ENCODE results near the gene FADS3.

The FADS3 gene

DNA sequence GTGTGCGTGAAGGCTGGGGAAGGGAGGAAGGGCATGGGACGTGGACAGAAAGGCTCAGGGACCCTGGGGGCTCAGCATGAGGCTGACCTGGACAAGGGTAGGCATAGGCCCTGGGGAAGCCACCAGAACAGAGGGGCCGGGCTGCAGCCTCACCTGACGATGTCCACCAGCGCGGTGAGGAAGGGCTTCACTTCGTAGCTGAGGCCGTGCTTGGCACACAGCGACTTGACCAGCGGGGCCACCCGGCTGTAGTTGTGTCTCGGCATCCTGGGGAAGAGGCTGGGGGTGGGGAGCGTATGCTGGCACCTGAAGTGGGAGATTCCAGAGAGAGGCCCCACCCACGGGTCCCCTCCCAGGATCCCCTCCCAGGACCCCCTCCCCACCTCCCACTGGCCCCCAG, 15.6 kb downstream of the FADS3 start:
- no peak for DNase-seq

GRCh38 chr11:61874853-61875252, 16.5 kb downstream of the FADS3 start:
- DNase-seq, result no peak

DNA sequence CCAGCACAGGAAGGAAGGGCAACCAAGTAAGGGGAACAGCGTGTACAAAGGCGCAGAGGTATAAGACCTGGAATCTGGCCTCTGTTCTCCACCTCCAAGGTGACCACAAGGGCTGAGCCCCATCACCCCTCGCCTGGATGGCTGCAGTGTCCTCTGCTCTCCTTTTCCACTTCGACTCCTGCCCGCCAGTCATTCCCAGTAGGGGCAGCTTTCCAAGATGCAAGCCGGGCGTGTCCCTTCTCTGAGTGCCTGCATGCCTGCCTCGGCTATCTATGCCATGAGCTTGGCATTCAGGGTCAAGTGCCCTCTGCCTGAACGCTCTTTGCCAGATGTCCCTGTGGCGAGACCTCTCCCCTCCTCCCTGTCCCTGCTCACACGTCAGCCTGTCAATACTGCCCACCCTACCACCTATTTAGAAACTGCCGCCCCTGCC, 17.0 kb downstream of the FADS3 start:
- no peak for DNase-seq

DNA sequence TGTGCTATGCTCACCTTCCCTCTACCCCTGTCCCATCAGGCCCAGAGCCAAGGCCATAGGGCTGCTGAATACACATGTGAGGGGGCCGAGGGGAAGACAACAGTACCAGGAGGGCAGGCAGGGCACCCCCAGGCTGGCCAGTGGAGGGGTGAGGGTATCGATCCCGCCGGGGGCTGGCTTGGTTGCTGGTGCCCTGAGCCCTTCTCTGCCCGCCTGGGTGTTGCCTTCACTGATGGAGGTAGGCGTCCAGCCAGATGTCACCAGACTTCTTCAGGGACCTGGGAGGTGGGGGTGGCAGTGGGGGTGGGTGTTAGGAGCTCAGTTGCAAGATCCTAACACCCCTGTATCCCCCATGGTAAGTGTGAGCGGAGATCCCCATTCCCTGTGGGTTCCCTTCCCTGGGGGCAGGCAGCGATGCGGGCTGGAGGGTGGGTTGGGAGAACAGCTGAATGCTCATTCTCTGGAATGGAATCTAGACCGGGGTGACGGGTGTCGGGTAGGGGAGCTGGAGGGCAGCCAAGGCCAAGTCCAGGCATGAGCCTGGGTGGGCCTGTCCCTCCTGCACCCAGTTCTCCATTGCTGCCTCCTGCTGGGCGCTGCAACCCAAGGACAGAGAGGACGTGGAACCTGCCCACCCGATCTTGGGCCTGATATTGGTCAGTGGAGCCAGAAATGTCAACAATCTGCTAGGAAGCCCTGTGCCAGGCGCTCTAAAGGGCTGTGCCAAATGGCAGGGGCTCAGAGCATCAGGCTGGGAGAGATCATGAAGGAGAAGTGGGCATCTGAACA, 17.6 kb downstream of the FADS3 start:
- DNase-seq, result no peak

DNA sequence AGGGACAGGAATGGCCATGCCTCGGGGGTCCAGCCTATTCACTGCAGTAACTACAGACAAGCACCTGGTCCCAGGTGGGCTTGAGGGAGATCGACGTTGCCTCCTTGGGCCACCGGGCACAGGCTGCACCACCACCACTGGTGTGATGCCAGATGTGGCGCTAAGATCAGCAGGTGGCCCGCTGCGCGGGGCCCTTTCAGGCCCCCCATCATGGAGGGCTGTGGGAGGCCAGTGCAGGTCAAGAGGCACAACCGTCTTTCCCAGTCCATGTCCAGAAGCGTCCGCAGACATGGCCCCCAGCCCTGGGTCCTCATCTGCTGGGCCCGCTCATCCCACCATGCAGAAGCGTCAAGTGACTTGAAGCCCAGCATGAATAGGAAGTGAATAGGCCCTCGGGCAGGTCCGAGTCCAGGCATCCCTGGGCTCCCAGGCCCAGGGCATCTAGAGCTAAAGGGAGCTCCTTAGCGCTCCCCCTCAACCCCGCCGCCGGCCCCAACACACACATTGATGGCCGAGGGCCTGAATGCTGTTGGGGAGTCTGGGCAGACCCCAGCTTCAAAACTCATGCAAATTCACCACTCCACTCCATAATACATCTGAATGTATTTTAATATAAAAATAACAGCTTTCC, 18.3 kb downstream of the FADS3 start:
- no peak for DNase-seq

GRCh38 chr11:61871158-61871597, 20.2 kb downstream of the FADS3 start:
- peak; percentile 69 for DNase-seq

DNA sequence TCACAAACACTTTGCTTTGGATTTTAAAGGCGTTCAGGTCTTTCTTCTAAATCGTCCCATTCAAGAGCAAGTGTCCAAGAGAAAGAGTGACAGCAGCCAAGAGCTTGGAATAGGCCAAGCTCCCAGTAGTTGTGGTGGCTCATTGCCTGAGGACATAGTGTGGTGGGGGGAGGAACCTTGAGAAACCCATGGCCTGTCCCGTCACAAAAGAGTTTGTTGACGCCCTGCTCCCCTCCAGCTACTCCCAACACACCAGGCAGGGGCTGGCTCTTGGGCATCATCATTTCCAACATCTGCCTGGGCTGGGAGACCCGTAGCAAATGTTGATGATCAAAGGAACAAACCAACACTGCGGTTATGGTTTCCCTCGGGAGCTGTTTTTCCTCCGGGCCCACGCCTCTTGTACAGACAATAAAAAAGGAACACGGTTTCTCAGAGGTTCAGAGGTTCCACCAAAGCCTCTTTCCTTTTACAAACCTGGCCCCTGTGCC, 20.8 kb downstream of the FADS3 start:
- DNase-seq, result no peak

- DNase-seq, result no peak
Measured at GRCh38 chr11:61869708-61870451, 21.5 kb downstream of the FADS3 start.

DNA sequence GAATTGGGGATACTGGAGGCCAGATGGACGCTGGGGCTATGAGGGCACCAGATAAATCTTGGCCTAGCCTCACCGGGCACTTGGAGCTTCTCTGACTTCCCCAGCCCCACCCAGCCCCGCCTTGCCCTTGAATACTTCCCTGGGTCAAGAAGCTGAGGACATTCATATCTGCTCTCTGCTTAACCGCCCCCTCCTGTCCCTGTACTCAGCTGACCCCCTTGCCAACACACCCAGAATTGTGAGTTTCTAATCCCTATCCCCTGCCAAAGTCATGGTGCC, 22.0 kb downstream of the FADS3 start:
- no peak for DNase-seq

DNA sequence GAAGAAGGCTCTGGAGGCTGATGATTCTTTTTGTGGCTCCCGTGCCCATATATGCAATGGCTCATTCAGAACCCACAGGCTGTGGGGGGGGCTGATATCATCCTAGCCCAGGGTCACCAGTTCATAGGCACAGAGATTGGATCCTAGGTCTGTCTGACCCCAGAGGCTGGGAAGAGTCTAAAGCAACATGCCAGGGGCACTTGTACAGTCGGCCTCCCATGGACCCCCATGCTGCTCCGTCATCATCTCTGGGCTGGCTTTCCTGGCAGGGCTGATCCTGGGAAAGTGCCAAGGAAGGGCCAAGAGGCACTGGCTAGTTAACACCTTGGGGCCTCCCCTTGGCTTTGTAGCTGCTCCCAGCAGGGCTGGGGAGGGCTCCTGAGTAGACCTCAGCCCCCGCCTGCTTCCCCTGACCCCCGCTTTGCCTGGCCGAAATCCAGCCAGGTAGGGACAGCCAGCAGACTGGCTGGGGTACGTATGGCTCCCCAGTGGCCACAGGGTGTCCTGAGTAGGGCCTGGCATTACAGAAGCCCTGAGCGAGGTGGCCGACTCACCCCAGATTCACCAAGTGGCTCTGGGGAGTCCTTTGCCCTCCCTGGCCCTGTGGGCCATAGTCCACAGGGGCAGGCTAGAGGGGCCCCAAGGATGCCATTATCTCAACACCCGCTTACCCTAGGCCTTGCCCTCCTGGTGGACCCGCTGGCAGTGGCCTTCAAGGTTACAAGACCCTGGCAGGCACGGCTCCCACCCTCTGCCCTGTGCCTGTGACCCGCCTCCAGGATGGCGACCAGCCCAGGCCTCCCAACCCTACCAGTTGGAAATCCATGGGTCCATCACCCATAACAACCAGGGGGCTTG, 22.5 kb downstream of the FADS3 start:
- no peak for DNase-seq

DNA sequence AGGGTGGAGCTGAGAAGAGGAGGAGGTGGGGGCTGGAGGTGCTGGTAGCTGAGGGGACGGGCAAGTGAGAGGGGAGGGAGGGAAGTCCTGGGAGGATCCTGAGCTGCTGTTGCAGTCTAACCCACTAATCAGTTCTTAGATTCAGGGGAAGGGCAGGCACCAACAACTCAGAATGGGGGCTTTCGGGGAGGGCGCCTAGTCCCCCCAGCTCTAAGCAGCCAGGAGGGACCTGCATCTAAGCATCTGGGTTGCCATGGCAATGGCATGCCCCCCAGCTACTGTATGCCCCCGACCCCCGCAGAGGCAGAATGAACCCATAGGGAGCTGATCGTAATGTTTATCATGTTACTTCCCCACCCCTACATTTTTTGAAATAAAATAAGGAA, 24.4 kb downstream of the FADS3 start:
- no peak for DNase-seq

DNA sequence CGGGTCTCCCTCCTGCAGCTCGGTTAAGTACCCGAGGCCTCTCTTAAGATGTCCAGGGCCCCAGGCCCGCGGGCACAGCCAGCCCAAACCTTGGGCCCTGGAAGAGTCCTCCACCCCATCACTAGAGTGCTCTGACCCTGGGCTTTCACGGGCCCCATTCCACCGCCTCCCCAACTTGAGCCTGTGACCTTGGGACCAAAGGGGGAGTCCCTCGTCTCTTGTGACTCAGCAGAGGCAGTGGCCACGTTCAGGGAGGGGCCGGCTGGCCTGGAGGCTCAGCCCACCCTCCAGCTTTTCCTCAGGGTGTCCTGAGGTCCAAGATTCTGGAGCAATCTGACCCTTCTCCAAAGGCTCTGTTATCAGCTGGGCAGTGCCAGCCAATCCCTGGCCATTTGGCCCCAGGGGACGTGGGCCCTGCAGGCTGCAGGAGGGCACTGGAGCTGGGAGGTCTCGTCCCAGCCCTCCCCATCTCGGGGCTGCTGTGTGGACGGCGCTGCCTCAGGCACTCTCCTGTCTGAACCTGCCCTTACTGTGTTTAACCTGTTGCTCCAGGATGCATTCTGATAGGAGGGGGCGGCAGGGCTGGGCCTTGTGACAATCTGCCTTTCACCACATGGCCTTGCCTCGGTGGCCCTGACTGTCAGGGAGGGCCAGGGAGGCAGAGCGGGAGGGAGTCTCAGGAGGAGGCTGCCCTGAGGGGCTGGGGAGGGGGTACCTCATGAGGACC, 25.0 kb downstream of the FADS3 start:
- no peak for DNase-seq

DNA sequence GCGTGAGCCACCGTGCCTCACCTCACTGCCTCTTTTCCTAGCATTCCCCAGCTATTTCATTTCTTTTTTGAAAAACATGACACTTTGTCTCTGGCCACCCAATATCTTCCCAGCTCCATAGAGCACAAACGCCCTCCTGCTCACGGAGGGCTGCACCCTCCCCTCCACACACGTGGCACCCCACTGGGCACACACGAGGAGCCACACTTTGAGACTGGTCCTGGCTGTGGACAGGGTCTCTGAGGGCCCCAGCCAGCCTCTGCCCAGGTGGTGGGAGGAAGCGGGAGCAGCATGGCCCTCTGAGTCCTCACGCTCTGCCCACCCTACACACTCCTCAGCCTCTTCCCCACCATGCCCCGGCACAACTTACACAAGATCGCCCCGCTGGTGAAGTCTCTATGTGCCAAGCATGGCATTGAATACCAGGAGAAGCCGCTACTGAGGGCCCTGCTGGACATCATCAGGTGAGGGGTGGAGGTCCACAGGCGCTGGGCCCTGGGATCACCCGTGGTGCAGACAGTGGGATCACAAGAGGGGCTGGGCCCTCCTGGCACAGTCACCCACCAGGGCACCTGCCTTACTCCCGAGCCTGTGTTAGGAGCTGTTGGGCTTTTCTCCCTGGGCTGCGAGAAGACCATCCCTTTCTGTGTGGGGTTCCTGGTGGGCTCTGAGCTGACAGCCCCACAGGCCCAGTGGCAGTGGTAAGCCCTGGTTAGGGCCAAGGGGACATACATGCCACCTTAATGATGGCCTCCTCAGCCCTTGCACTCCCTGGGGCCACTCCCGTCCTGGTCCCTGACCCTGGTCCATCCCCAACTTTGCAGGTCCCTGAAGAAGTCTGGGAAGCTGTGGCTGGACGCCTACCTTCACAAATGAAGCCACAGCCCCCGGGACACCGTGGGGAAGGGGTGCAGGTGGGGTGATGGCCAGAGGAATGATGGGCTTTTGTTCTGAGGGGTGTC, 26.2 kb downstream of the FADS3 start:
- no peak for DNase-seq

GRCh38 chr11:61863548-61864081, 27.7 kb downstream of the FADS3 start:
- no peak for DNase-seq

GRCh38 chr11:61862714-61863547, 28.4 kb downstream of the FADS3 start:
- DNase-seq, result no peak

DNA sequence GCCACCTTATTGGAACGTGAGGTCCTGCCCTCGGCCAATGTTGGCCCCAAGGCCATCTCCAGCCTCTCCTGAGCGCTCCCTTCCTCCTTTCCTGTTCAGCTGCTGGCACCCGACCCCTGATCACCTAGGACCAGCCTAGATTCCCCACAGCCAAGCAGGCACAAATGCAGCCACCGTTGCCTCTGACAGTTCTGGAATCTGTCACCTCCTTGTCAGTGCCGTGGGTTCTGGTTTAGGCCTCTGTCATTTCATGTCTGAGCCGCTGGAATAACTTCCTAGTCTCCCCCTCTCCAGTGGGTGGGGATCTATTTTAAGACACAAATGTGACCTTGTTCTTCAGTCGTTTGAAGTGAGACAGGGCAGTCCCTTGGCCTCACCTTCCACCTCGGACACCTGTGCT, 29.7 kb downstream of the FADS3 start:
- DNase-seq, result no peak

DNA sequence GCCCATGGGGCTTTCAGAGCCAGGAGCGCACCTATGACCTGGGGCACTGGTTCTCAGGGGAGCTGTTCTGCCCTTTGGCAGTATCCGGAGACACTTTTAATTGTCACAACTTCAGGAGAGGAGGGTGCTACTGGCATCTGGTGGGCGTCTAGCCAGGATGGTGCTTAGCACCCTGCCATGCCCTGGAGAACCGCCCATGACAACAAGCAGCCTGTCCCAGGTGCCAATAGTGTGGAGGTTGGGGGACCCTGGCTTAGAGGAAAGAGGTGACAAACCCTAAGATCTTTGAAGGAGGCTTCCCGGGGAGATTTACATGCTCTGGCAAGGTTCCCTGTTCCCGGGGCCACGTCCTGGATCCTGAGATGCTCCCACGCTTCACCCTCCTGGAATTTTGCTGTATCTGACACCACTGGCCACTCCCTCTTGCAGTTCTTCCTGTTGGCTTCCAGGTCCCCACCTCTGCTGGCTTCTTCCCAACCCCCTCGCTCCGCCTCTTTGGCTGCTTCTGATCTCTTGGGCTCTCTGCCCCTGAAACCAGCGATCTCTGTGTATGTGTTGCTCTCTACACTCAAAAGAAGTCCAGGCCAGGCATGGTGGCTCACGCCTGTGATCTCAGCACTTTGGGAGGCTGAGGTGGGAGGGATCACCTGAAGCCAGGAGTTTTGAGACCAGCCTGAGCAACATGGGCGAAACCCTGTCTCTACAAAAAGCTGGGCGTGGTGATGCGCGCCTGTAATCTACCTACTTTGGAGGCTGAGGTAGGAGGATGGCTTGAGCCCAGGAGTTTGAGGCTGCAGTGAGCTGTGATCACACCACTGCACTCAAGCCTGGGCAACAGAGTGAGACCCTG, 31.1 kb downstream of the FADS3 start:
- DNase-seq, result no peak

DNA sequence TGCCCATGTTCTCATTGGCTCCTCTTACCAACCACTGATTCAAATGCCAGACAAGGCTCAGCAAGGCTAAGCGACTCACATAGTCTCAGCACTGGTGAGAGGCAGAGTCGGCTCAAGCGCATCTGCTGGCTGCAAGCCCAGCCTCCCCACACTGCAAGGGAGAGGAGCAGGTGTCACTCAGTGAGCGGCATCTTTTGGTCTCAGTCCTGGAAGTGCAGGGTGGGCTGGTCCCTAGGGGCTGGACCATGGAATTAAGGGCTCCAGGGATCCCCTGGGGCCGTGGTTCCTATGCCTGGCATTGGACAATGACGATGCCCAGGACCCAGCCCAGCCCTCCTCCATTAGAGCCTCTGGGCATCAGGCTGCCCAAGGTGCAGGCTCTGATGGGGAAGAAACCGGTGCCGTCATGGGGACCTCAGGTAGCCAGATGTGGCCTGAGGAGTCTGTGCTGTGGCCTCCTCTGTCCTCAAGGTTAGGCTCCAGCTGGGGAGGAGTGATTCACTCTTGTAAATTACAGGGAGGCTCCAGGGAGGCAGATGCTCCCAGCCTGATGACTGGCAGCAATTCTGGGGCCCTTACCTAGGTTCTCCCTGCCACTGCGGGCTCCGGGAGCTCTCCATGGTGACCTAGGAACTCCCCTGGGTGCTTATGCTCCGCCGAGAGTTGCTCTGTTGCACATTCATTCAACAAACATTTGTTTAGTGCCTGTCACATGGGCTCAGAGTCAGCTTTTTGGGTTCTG, 35.2 kb downstream of the FADS3 start:
- DNase-seq, result no peak
